ENCODE measurements around the gene ZNF18.

- TF ChIP-seq CTCF (IDR thresholded peaks at IDR 0.05; ENCODE audit: low read depth, low read length, poor library complexity, severe bottlenecking) (no peak), EZH2phosphoT487 (IDR thresholded peaks at IDR 0.05; ENCODE audit: borderline replicate concordance, low read length) (no peak)
Measured at GRCh38 chr17:12022310-12022709, 25.0 kb upstream of the ZNF18 start.
